GM18499 (cell line): ENCODE results near the gene MEN1.

Experiments used
- ATAC-seq: cut with Tn5 transposase; IDR thresholded peaks from one replicate; pipeline ENCODE4 v1.9.1; 2021; ENCODE audit warnings: moderate number of reproducible peaks; ENCODE audit not compliant: insufficient read depth, unreplicated experiment

Gene MEN1

GRCh38 chr11:64765851-64766665, 44.3 kb downstream of the MEN1 start:
- ATAC-seq: no peak

- ATAC-seq: no peak
Observed at GRCh38 chr11:64765291-64765850, 45.0 kb downstream of the MEN1 start.

- no peak for ATAC-seq
Observed at GRCh38 chr11:64764753-64765152, 45.6 kb downstream of the MEN1 start.

GRCh38 chr11:64764040-64764611, 46.2 kb downstream of the MEN1 start:
- no peak for ATAC-seq

- no peak for ATAC-seq
Observed at GRCh38 chr11:64763526-64764039, 46.8 kb downstream of the MEN1 start.

- no peak for ATAC-seq
Observed at GRCh38 chr11:64762674-64763525, 47.5 kb downstream of the MEN1 start.

- ATAC-seq: no peak
Observed at GRCh38 chr11:64762277-64762673, 48.1 kb downstream of the MEN1 start.

GRCh38 chr11:64760759-64761420, 49.5 kb downstream of the MEN1 start:
- ATAC-seq: no peak

- ATAC-seq: no peak
Observed at GRCh38 chr11:64759722-64760719, 50.3 kb downstream of the MEN1 start, which contains the start of gene PYGM. Gene PYGM (minus strand): TSS chr11:64759974. CDS start chr11:64759898, 76 bp downstream.

GRCh38 chr11:64759131-64759721, 51.1 kb downstream of the MEN1 start:
- ATAC-seq: no peak

GRCh38 chr11:64758330-64759079, 51.8 kb downstream of the MEN1 start:
- no peak for ATAC-seq

GRCh38 chr11:64757549-64758329, 52.6 kb downstream of the MEN1 start:
- no peak for ATAC-seq

- ATAC-seq: no peak
Observed at GRCh38 chr11:64755681-64756361, 54.5 kb downstream of the MEN1 start.

- ATAC-seq: no peak
Observed at GRCh38 chr11:64754919-64755662, 55.3 kb downstream of the MEN1 start.

GRCh38 chr11:64754124-64754918, 56.0 kb downstream of the MEN1 start:
- no peak for ATAC-seq
